Fibroblast of the conjunctiva (primary cell): ENCODE measurements around the gene GDAP2.
"Not testable (repeated sequence)": the region's sequence is repeated elsewhere in the genome, so short reads cannot be mapped to it uniquely, and the experiment has no call there.

Experiments used
- DNase-seq: peaks from one replicate; pipeline ENCODE4 v3.0.0-alpha.2; 2010; ENCODE audit warnings: low read depth

The GDAP2 gene, protein sequence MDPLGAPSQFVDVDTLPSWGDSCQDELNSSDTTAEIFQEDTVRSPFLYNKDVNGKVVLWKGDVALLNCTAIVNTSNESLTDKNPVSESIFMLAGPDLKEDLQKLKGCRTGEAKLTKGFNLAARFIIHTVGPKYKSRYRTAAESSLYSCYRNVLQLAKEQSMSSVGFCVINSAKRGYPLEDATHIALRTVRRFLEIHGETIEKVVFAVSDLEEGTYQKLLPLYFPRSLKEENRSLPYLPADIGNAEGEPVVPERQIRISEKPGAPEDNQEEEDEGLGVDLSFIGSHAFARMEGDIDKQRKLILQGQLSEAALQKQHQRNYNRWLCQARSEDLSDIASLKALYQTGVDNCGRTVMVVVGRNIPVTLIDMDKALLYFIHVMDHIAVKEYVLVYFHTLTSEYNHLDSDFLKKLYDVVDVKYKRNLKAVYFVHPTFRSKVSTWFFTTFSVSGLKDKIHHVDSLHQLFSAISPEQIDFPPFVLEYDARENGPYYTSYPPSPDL

DNA sequence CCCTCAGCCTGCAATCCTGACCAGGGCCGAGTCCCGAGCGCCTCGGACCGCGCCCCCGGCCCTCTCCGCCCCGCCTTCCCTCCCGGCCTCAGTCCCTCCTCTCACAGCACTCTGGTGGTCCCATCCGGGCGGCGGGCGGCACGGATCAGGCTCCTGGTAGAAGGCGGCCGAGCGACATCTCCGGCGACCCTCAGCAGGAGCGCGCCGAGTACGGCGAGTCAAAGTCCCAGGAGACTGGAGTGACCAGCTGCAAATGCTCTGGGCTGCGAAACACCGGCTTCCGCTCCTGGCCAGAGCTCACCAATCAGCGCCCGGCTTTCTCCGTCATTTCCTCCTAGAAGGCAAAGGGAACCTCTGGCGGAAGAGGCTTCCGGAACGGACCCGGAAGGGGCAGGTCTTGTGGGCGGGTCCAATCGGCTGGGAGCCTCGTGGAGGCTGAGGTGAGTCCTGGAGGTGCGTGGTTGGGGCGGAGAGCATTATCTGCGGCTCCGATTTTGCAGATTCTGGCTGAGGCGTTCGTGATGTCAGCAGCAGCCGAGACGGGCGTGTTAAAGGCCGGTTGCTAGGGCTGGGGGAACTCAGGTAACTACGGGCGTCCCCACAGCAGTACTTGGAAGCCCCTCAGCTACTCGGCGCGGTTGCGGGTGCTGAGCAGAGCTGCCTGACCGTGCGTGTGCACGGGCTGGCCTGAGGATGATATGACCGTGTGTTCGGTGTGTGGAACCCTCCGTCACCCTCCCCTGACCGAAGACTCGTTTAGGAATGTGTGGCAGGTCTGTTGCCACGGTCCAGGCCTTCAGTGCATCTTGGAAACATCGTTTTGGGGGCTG lies at the start of gene GDAP2, which contains the start of gene WDR3:
TSS of gene GDAP2 (minus strand) at position 279 of the 830 bp plus-strand sequence. CDS start 9,264 bp downstream, outside the sequence.
TSS of gene WDR3 (plus strand) at position 397 of the 830 bp plus-strand sequence. CDS start 3,581 bp downstream, outside the sequence.
- peak; percentile 89 for DNase-seq

DNA sequence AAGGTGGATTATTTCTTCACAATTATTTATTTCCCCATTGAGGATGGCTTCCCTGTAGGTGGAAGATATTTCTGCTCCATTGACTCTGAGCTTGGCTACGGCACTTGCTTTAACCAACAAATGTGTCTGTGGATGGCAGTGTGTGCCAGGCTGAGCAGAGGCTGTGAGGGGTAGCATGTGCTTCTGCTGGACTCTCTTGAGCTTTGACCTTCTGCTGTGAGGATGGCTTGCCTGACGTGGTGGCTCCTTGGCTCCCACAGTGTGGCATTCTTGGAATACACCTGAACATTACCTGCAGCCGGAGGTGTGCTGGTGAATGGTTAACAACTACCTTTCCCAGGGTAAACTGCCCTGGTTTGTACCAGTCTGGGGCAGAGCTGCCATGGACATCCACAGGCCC lies 47.0 kb upstream of the GDAP2 start:
- DNase-seq: no peak

DNA sequence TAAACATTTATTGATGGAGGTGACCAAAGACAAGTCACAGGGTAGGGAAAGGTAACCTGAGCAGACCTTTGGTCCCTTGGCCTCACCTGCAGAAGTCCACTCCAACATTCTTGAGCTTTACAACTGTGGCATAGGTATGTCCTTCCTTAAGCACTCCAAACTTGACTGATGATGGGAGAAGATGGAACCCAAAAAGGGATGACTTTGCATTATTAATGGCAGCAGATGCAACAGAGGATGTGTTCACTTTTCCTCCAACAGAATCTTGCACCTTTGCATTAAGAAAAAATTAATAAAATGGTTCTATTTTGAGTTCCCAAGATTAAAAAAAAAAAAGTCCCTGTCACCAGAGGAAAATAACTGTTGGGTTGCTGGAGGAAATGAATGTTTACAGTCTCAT lies 42.4 kb upstream of the GDAP2 start:
- DNase-seq: no peak

DNA sequence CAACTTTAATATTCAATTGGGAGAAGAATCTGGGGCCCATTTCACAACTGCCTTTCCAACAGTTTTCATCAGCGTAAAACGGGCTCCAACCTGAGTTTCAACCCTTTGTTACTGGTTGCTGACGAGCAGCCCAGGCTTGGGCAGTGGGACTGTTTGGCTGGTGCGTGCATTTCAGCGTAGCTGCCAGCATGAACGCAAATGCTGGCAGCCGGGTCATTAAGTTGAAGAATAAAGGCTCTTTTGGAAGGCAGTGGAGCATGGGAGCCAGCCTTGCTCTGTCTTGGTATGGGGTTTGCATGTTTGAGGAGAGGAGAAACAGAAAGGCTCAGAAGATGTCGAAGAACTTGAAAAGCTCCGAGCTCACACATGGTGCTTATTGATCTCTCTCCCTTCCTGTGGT lies 40.8 kb upstream of the GDAP2 start:
- DNase-seq: no peak

DNA sequence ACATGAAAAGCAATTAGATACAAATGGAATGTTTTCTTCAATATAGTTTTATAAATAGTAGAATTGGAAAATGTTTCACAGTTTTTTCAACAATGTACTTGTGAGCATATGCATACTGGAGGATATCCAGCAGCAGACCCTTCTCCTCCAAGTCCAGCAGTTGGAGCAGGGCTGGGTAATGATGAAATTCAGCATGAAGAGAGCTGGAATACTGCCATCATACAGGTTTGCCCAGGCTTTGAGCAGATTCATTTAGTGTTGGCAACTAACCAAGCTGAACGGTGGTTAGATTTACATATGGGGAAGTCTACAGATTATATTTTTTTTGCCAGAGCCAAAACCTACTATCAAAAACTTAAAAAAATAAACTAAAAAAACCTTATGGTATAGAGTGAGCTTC lies 38.5 kb upstream of the GDAP2 start:
- DNase-seq: peak; percentile 73

DNA sequence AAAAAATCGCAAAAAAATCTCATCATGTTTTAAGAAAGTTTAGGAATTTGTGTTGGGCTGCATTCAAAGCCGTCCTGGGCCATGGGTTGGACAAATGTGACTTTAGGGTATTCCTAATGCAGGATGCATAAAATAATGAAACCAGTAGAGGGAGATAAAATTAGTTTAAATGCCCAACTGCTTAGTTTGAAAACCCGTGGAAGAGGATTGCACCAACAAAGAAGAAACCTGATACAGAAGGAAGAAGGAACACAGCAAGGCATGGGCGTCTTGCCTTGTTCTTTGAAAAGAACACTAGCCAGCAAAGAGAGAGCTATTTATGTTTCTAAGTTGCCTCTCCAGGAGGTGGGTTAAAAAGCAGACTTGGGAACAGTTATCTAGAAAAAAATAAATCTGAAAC lies 38.1 kb upstream of the GDAP2 start:
- DNase-seq: peak; percentile 74

DNA sequence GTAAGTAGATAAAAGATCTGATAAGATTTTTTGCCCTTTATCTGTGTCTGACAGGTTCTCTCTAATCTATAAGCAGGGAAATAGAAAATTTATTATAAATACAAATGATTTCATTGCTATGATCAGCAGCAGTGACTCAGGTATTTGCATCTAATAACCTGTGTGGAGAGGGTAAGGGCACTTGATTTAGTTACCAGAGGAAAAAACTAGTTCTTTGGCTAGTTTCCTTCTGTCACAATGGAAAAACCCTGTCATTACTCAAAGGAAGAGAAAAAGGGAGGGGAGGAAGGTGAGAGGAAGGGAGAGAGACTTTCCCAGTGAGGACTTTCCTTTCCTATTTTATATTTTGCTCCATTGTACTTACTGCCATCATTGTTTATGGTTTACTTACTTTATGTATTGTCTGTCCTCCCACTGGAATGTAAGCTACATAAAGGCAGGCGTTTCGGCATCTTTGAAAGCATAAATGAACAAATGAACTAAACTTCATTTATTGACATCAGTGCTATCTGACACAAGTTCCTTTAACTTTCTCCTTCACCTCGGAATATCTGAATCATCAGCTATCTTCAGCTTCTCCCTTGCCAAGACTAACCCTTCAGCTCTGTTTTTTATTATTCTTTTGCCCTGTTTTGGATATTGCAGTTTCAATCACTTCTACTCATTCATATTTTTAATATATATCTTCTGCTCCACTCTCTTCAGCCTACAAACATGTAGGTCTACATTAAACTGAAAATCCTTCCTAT lies 35.0 kb upstream of the GDAP2 start:
- DNase-seq: no peak

DNA sequence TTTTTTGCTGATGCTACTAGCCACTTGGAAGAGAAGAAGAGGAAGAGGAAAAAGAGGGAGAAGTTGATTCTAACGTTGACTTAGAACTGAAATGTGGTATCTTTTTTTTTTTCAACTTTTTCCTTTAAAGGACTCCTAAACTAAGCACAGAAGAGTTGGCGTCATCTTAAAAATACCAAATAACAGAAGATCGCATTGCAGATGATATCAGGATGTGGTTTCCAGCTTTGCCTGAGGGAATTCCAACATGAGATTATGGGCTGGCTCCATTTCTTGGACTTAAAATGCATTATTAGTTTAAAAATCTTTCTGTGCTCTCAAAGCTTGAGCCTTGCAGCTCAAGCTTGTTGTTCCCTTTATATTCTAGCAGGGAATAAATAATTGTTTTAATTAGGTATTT lies 29.9 kb upstream of the GDAP2 start:
- DNase-seq: no peak

DNA sequence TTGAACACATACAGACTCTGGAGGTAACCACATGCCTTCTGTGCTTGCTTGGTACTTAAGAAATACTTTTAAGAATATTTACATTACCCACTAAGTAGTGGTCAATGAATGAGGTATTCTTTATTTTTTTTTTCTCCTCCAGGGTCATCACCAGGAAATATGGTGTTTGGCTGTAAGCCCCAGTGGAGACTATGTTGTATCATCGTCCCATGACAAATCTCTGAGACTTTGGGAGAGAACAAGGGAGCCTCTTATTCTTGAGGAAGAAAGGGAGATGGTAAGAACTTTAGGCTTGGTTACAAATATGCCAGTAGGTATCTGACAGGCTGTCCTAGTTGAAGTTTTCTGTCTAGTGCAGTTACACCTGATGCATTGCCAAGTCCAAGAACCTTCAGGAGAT lies 23.0 kb upstream of the GDAP2 start:
- no peak for DNase-seq

DNA sequence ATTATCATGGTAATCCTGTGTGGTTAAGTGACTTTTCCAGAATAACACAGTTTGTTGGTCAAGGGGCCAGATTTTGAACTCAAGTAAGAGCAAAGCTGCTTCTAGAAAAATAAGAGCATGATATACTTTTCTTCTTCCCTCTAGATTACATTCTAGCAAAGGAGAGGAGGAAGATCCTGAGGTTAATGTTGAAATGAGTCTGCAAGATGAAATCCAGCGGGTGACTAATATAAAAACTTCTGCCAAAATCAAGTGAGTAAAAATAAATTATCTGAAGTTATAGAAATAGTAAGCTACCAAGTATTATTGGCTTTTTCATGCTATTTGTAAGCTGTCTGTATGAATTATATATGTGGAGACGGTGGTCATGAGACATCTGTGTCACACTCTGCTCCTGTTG lies 12.9 kb upstream of the GDAP2 start:
- no peak for DNase-seq

DNA sequence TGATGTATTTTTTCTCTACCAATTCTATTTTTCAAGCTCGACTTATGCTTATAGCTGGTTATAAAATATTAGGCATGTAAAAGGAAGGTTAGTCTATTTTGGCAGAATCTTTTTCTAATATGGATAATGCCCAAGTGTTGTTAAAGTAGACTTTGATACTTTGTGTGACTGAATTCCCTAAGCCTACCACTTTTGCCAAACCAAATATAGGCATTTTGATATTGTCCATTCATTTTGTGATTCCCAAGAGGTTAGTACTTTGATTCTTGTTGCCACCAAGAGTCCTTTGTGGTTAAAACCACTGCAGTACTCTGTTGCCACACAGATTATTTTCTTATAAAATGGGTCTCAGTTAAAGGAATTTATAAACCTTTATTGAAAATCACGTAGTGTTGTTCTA lies 4.3 kb upstream of the GDAP2 start:
- DNase-seq: no peak

DNA sequence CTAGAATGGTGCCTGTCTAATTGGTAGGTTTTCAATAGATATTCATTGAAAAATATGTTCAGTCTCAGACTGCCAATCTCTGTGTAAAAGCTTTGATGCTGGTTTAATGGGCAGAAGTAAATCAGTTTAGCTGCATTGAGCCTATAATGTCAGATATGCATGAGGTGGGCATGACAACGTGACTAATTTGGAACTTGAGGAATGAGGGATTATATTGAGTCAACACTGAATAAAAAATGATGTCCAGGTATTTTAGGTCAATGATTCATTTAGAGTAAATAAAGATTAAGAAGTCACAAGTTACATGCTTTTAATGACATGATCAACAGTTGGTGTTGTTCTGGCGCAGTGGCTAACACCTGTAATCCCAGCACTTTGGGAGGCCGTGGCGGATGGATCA lies 3.2 kb upstream of the GDAP2 start:
- DNase-seq: no peak

DNA sequence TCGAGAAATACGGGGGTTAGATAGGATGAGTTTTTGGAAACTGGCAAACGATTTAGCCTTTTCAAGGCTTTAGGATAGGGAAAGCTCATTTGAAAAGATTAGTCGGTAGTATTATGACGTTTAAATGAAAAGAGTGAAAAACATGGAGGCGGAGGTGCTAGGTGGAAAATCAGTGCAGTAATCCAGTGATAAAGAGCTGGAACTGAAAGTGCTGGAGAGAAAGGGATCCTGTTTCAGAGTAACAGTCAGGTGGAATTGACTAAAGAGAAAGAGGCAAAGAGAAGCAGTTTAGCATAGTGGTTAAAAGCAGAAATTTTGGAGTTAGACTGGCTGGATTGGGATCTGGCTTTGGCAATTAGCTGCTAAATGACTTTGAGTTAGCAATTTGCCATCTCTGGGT lies 1.1 kb upstream of the GDAP2 start:
- DNase-seq: no peak

DNA sequence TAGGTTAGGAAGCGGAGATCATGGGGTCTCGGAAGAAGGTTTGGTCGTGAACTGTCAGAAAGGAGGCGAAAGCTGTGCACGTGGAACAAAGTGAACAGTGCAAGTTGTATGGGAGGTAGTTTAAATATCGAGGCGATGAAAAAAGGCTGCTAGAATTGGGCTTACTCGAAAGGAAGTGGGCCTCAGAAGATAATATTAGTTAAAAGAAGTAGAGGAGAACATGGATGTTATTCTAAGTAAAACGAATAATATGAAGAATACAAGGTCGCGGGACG lies 689 bp upstream of the GDAP2 start:
- no peak for DNase-seq

DNA sequence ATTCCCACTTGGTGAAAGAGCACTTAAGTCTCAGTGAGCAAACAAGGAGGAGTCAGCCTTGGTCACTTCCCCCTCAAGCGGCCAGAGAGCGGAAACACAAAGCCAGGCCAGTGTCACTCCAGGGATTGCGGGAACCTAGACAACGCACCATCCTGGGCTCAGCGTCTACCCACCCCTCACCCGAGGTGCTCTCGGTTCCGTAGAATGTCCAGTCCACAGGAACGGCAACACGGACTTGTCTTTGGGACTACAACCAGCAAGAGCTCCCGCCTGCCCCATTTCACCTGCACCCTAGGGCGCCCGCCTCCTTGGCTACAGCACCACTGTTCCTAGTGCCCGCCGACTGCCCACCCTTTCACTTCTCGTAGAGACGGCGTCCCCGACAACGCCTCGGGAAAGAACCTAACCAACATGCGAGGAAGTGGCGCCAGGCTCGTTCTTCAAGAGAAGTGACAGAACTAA lies 509 bp downstream of the GDAP2 start:
- DNase-seq: peak; percentile 16

DNA sequence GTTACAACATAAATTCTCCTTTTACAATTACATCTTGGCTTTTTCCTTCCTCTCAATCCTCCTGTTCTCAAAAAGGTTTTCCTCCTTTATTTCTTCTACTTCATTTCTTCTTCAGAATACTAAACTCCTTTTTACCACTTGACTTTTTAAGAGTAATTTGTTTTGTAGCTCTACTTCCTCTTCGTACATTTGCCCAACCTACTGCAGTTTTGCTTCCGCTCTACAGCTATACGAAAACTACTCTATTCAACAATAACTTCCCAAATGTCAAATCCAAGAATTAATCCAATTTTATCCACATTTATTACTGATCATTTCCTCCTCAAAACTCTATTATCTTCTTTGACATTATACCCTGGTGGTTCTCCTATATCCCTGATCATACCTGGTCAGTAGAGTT lies 3.4 kb downstream of the GDAP2 start:
- DNase-seq: no peak

DNA sequence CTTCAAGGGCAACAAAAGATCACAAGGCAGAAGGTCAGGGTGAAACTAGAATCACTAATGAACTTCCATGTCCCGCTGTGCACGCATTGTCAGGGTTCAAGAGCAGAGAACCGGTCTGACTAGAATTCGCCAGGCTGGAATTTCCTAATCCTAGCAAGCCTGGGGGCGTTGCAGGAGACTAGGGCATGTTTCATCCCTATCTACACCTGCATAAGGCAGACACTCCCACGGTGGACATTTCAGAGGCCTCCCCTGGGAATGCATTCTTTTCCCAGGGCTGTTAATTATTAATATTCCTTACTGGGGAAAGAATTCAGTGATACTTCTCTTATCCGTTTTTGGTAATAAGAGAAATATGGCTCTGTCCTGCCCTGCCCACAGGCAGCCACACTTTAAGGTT lies 6.7 kb downstream of the GDAP2 start:
- not testable (repeated sequence) for DNase-seq

DNA sequence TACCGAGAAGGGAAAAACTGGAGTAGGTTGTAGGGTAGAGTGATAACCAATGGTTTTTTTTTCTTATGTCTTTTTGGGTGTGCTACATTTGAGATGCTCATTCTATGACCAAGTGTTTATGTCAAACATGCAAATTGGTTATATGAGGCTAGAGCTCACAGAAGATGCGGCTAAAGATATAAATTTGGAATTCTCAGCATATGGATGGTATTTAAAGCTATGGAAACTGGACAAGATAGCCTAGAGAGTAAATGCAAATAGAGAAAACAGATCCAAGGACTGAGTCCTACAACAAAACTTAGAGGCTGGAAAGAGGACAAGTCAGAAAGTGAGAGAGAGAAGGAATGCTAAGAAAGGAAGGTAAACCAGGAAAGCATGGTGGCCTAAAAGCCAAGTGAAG lies 7.4 kb downstream of the GDAP2 start:
- DNase-seq: no peak

DNA sequence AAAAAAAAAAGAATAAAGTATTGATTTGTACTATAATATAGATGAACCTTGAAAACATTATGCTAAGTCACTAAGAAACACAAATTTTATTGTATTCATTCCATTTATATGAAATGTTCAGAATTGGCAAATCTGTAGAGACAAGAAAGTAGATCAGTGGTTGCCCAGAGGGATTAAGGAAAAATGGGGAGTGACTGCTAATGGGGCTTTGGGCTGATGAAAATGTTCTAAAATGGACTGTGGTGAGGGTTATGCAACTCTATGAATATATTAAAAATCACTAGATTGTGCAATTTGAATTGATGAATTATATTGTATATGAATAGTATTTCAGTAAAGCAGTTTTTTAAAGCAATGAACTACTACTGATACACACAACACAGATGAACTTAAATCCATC lies 10.0 kb downstream of the GDAP2 start:
- peak; percentile 3 for DNase-seq

DNA sequence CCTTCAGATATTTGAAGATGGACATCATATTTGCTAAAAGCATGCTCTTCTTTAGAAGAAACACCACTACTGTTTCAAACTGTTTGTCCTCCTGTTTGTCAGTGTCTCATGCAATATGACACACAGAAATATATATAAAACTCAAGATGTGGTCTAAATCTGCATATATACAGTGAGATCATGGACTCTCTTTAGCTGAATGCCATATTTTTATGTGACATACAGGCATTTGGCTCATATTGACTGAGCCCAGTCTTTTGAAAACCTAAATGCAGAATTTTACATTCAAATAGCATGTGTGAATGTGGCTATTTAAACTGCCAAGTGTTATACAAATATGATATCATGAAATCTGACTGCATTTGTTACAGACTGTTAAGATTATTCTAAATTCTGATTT lies 18.4 kb downstream of the GDAP2 start:
- DNase-seq: no peak

DNA sequence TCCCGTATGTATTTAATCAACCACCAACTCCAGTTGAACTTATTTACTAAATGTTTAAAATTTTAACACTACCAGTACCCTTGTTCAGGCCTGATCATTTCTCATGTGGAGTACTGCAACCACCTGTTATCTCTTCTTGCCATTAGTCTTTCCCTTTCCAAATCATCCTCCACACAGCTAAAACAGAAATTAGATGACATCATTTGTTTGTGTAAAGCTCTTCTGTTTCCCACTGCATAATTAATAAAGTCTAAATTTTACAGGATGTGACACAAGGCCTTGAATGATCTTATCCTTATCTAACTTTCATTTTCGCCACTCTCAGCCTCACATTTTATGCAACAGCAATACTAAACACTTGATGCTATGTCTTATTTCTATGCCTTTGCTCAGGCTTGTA lies 24.4 kb downstream of the GDAP2 start:
- no peak for DNase-seq

DNA sequence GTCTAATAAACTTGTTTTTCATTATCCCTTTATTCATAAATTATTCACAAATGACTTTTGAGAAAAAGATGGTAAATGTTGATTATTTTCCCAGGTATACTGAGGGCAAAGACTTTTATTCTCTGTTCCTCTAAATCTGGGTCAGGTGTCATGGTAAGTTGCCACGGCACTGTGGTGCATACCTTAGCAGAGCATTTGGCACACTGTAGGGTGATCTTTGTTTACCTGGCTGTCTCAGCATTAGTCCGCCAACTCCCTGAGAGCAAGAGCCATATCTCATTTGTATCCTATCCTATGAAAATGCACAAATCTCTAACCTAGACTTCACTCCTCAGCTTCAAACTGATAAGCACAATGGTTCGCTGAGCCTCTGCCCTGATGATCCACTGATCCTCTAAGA lies 24.9 kb downstream of the GDAP2 start:
- DNase-seq: no peak

DNA sequence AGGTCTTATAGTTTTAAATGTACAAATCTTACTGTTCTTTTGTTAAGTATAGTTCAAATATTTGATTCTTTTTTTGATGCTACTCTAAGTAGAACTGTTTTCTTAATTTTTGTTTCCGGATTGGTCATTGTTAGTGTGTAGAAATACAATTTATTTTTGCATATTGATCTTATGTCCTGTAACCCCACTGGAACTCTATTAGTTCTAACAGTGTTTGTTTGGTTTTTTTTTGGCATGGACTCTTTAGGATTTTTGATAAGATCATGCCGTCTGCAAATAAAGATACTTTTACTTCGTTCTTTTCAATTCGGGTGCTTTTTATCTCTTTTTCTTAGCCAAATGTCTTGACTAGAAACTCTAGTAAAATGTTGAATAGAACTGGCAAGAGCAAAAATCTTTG lies 26.5 kb downstream of the GDAP2 start:
- no peak for DNase-seq
